Gastroesophageal sphincter (tissue), 3 donors: Measurements from ENCODE around the gene CIBAR2.

Experiments used
- POLR2A ChIP-seq, 2 donors: fragments of 450-650 bp; IDR thresholded peaks; one replicate each; pipeline ENCODE4 v1.6.1; 2017; ENCODE audit warnings: antibody characterized with exemption in 2 of 2, mild to moderate bottlenecking in 2 of 2, moderate library complexity in 1 of 2
- TF ChIP-seq, protein P1 (sequence below), 4 experiments: fragments of 200-600 bp in 2 of 4; fragments of 450-650 bp in 2 of 4; sonication (generic) in 1 of 4; IDR thresholded peaks; one replicate each; pipeline ENCODE4 v1.5.1; 2017 to 2019; ENCODE audit warnings: antibody characterized with exemption in 4 of 4, mild to moderate bottlenecking in 2 of 4, moderate library complexity in 2 of 4

DNA sequence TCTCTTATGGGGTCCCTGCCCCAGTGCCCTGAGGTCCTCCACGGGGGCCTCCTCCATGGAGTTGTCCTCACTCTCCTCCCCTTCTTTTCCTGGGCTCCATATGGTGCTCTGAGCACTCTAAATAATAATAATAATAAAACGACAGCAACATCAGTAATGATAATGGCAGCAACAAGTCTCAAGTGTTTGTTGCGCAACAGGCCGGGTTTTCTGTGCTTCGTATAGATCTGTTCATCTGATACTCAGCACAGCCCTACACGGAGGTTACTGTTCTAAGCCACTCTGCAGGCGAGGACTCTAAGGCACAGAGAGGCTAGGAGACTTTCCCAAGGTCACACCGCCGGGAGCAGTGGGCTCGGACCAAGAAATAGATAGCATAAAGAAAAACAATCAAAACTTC lies 13.7 kb downstream of the CIBAR2 start:
- TF ChIP-seq, protein P1, sequence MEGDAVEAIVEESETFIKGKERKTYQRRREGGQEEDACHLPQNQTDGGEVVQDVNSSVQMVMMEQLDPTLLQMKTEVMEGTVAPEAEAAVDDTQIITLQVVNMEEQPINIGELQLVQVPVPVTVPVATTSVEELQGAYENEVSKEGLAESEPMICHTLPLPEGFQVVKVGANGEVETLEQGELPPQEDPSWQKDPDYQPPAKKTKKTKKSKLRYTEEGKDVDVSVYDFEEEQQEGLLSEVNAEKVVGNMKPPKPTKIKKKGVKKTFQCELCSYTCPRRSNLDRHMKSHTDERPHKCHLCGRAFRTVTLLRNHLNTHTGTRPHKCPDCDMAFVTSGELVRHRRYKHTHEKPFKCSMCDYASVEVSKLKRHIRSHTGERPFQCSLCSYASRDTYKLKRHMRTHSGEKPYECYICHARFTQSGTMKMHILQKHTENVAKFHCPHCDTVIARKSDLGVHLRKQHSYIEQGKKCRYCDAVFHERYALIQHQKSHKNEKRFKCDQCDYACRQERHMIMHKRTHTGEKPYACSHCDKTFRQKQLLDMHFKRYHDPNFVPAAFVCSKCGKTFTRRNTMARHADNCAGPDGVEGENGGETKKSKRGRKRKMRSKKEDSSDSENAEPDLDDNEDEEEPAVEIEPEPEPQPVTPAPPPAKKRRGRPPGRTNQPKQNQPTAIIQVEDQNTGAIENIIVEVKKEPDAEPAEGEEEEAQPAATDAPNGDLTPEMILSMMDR (IDR thresholded peaks at IDR 0.05), result no peak
- no peak for TF ChIP-seq POLR2A (IDR thresholded peaks at IDR 0.05)
